HG03097 (cell line): Measurements from ENCODE around the gene WNK2.

Source experiments
- ATAC-seq: cut with Tn5 transposase; IDR thresholded peaks from one replicate; pipeline ENCODE4 v1.9.1; 2021; ENCODE audit not compliant: unreplicated experiment, low FRiP score

WNK2 gene

DNA sequence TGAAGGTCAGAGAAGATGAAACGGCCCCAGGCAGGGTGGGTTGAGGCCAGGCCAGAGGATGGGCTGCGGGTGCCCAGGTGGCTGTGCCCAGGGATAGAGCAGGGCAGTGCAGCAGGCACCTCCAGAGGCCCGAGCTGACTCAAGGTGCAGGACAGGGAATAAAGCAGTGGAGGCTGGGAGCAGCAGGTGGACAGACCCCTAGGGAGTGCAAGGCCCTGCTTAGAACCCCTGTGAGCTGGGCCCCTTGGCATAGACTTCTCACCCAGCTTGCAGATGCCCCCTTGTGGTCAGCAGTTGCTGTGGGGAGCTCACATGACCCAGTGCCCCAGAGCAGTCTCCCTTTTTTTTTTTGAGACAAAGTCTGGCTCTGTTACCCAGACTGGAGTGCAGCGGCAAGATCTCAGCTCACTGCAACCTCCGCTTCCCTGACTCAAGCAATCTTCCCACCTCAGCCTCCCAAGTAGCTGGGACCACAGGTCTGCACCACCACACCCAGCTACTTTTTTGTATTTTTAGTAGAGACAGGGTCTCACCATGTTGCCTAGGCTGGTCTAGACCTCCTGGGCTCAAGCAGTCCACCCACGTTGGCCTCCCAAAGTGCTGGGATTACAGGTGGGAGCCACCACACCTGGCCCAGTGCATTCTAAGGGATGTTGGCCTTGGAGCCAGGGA lies 118.8 kb downstream of the WNK2 start:
- no peak for ATAC-seq

DNA sequence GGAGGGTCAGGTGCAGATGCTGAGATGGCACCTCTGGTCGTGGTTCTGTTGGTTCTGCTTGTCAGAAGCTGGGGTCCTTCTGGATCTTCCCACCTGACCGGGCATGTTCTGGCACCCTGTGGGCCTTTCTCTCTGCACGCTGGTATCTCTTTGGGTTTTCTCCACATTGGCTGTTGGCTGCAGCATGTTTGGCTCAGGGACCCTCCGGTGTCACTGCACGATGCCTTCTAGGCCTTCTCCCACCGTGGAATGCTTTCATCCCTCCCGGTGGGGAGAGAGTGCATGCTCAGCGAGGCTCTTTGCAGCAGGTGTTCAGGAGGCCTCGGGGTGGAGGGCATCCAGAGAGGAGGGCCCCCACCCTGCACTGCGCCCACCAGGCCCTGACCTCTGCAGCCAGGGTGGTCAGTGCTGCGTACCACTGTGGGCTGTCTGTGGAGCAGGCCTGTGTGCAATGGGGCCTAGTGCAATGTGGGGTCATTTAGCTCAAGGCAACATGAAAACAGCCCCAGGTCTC lies 119.4 kb downstream of the WNK2 start:
- no peak for ATAC-seq

- ATAC-seq, result no peak
Measured at GRCh38 chr9:93303806-93304573, 120.1 kb downstream of the WNK2 start.

GRCh38 chr9:93304574-93305496 lies 120.9 kb downstream of the WNK2 start:
- no peak for ATAC-seq

GRCh38 chr9:93305497-93306020 lies 121.6 kb downstream of the WNK2 start:
- no peak for ATAC-seq

DNA sequence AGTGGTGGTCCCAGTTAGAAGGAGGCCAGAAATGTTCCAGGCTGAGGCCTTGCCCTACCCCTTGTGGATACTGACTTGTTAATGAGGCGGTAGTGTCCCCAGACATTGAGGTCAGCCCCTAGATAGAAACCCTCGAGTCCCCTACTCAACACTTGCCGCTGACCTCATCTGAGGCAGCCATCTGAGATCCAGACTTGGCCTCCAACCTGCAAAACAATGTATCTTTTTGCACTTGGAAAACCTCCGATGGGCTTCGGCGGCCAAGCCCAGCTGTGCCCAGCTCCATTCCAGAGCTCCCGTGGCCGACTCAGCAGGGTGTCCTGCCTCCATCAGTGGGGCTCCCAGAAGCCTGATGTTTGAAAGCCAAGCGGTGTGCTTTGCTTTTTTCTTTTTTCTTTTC lies 122.1 kb downstream of the WNK2 start:
- ATAC-seq, result no peak

GRCh38 chr9:93306579-93307091 lies 122.7 kb downstream of the WNK2 start:
- ATAC-seq, result no peak

GRCh38 chr9:93307468-93308157 lies 123.7 kb downstream of the WNK2 start:
- ATAC-seq, result no peak

GRCh38 chr9:93308158-93308602 lies 124.2 kb downstream of the WNK2 start:
- no peak for ATAC-seq

- ATAC-seq, result no peak
Measured at GRCh38 chr9:93308676-93309075, 124.7 kb downstream of the WNK2 start.

DNA sequence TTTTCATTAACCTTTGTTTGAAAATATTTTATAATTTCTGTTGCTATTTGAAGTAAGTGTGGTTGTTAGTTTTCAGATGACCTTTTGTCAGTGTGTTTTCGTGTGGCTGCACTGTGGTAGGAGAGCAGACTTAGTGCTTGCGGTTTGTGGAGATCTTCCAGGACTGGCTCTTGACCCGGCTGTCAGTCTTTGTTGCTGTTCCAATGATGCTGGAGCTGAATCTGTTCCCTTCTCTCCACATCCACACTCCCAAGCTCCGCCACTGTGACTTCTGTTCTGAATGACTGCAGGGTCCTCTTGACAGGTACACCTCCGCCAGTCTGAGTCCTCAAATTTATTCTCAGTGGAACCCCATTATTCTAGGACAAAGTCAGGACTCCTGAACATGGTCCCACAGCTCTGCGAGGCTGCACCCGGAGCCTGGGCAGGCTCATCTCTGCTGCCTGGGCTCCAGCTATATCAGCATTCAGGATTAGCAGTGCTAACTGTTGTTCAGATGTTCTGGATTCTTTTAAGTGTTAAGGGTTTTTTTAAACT lies 126.0 kb downstream of the WNK2 start:
- ATAC-seq, result no peak

GRCh38 chr9:93315118-93315517 lies 131.2 kb downstream of the WNK2 start:
- no peak for ATAC-seq

DNA sequence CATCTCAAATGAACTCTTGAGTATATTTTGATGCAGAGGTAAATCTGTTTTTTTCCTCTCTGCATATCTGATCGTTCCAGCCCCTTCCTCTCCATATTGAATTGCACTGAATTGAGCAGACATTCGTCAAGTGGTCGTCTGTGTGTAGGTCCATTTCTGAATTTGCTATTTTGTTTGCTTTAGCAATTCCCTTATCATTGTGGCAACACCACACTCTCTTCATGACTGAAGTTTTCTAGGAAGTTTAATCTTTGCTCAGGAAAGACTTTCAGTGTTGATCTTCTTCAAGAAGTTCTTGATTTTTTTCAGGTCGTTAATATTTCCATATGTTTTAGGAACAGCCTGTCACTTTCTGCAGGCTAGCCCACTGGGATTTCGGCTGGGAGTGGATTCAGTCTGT lies 132.0 kb downstream of the WNK2 start:
- no peak for ATAC-seq

- no peak for ATAC-seq
Measured at GRCh38 chr9:93316726-93317494, 133.0 kb downstream of the WNK2 start.

GRCh38 chr9:93317495-93318094 lies 133.7 kb downstream of the WNK2 start:
- no peak for ATAC-seq

DNA sequence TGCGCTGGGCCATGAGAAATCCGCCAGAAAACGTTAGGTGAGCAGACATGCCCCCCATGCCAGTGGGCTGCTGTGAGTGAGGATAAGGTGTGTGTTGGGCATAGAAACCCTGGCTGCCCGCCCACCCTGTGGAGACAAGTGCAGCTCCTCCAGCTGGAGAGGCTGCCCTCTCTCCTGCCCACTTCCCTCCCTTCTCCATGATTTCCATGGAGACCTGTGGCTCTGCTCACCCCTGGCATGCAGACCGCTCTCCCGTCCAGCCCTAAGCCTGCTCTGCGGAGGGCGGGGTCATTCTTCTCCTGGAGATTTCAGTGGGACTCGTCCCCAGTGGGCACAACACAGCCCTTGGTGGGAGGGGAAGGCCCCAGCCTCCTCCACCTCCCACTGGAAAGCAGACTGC lies 134.5 kb downstream of the WNK2 start:
- no peak for ATAC-seq

- no peak for ATAC-seq
Measured at GRCh38 chr9:93319301-93319991, 135.5 kb downstream of the WNK2 start.

- no peak for ATAC-seq
Measured at GRCh38 chr9:93319992-93320500, 136.1 kb downstream of the WNK2 start.
